Dermis lymphatic vessel endothelial cell (primary cell): ENCODE results near the gene C9orf153. TPM values are rescaled to one million over a fixed set of nuclear protein-coding genes. Genes with fewer than 3 reads are reported as not detected.

ENCODE experiments used
- total RNA-seq: library from RNA; depleted of rRNA; stranded (reverse); fragments of >200 nt; gene quantifications from 2 replicates; pipeline ENCODE4 v1.2.1, GENCODE V29; 2014

The C9orf153 gene
- total RNA-seq = under 0.01 and 0.34 TPM in 2 replicates

GRCh38 chr9:86259557-86259956 is at the start of gene C9orf153:
Gene C9orf153, minus strand, starts transcription at chr9:86259657. Its CDS starts 30,054 bp downstream, at chr9:86229603.

GRCh38 chr9:86282077-86282978 is 22.9 kb upstream of the C9orf153 start, which contains the start of gene ISCA1:
Gene ISCA1, minus strand, starts transcription at chr9:86282538. Its CDS starts 80 bp downstream, at chr9:86282458.

Other genes starting within 250 kb of the C9orf153 start
- gene GOLM1, start 160.1 kb downstream of the C9orf153 start, total RNA-seq = 12.2 and 26.6 TPM in 2 replicates
- gene ISCA1, start 22.9 kb upstream of the C9orf153 start, total RNA-seq = 33.1 and 39.7 TPM in 2 replicates
- 27.4 and 42.0 TPM in 2 replicates for gene TUT7, start 94.8 kb upstream of the C9orf153 start, total RNA-seq